ENCODE data around the gene MERTK. TPM values are rescaled to one million over a fixed set of nuclear protein-coding genes. Genes with fewer than 3 reads are reported as not detected.
A peak's percentile ranks its signal among the peaks of the same experiment; 100 is the strongest.

Gene MERTK
- total and polyA plus RNA-seq, 2 of the 13 experiments (the other 11 are each of a cell fraction or from before 2014, with no cell fraction given): 37.3 to 44.7 TPM

- TF ChIP-seq CREM (IDR thresholded peaks at IDR 0.05): no peak
- TF ChIP-seq CREM (CRISPR knock-in tag; IDR thresholded peaks at IDR 0.05): no peak
- no peak for TF ChIP-seq ZNF782 (CRISPR knock-in tag; IDR thresholded peaks at IDR 0.05; ENCODE audit: borderline replicate concordance)
- TF ChIP-seq NONO (IDR thresholded peaks at IDR 0.05): no peak
- peak; percentile 64; the same call in 1 of the 2 replicates for TF ChIP-seq NONO (CRISPR knock-in tag; conservative IDR thresholded peaks at IDR 0.05)
- no peak for TF ChIP-seq HNF1A (IDR thresholded peaks at IDR 0.05; ENCODE audit: low read depth)
- TF ChIP-seq HNF1A (CRISPR knock-in tag; IDR thresholded peaks at IDR 0.05; ENCODE audit: borderline replicate concordance): no peak
- TF ChIP-seq RXRA (CRISPR knock-in tag; IDR thresholded peaks at IDR 0.05): no peak
- TF ChIP-seq ZBTB4 (CRISPR knock-in tag; IDR thresholded peaks at IDR 0.05; ENCODE audit: borderline replicate concordance): peak; percentile 61; the same call in 1 of the 2 replicates
- TF ChIP-seq ZNF777 (CRISPR knock-in tag; IDR thresholded peaks at IDR 0.05): no peak
- no peak for TF ChIP-seq ZFP36 (IDR thresholded peaks at IDR 0.05; ENCODE audit: borderline replicate concordance, low read depth, low read length, partially characterized antibody)
- TF ChIP-seq ZNF280D (CRISPR knock-in tag; IDR thresholded peaks at IDR 0.05): 0 out of 2 replicates have a peak, but pooled peaks have one; percentile 67
These were observed 830 bp upstream of the MERTK start (continued) for GRCh38 chr2:111897630-111897923.
